ENCODE data around the gene TLR7.

DNA sequence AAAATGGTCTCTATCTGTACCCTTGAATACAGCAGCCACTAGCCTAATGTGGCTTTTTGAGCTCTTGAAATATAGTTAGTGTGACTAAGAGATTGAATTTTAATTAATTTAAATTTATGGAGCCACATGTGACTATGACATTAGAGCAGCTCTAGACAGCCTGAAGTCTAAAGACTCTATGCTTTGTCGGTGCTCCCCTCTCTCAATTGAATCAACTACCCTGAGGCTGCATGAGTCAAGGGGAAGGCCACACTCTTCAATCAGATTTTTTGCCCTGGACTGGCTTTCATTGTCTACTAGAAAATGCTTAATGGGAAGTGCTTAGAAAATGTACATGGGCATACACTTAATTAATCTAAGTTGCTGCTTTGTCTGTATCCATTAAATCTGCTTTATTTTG lies 11.7 kb downstream of the TLR7 start:
- TF ChIP-seq, protein P1, sequence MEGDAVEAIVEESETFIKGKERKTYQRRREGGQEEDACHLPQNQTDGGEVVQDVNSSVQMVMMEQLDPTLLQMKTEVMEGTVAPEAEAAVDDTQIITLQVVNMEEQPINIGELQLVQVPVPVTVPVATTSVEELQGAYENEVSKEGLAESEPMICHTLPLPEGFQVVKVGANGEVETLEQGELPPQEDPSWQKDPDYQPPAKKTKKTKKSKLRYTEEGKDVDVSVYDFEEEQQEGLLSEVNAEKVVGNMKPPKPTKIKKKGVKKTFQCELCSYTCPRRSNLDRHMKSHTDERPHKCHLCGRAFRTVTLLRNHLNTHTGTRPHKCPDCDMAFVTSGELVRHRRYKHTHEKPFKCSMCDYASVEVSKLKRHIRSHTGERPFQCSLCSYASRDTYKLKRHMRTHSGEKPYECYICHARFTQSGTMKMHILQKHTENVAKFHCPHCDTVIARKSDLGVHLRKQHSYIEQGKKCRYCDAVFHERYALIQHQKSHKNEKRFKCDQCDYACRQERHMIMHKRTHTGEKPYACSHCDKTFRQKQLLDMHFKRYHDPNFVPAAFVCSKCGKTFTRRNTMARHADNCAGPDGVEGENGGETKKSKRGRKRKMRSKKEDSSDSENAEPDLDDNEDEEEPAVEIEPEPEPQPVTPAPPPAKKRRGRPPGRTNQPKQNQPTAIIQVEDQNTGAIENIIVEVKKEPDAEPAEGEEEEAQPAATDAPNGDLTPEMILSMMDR (IDR thresholded peaks at IDR 0.05): no peak
- TF ChIP-seq POLR2AphosphoS5 (IDR thresholded peaks at IDR 0.05): no peak
- no peak for TF ChIP-seq POLR2A (IDR thresholded peaks at IDR 0.05; ENCODE audit: low read depth)
- no peak for TF ChIP-seq EP300 (IDR thresholded peaks at IDR 0.05)
